Left ventricle myocardium superior (tissue), 1 donor: ENCODE measurements around the gene NAIF1. TPM values are rescaled to one million over a fixed set of nuclear protein-coding genes. Genes with fewer than 3 reads are reported as not detected.
"Not testable (repeated sequence)": the region's sequence is repeated elsewhere in the genome, so short reads cannot be mapped to it uniquely, and the experiment has no call there.

Experiments used
- ATAC-seq: fragments of 200-7000 bp; cut with Tn5 transposase; one replicate; pipeline ENCODE4 v1.9.1; 2020; ENCODE audit warnings: mild to moderate bottlenecking, moderate library complexity
- DNase-seq: peaks from one replicate; pipeline ENCODE4 v3.0.0-alpha.2; 2020
- intact Hi-C: fragments of 100-400 bp; cut with micrococcal nuclease; formaldehyde crosslinking; loops from one replicate; pipeline ENCODE4 v1.11.0; 2022
- total RNA-seq: library from RNA; stranded (reverse); fragmentation: NEBNext Ultra II Directional; extraction: Animal tissue kit (Norgen Biotek cat#: 25700); gene quantifications from one replicate; pipeline ENCODE4 v1.2.1, GENCODE V29; 2021
- donor health status: DM: no; HTN: yes; CAD: no; lungs with severe emphysema.

Gene NAIF1
- total RNA-seq, 1 donor from 2014 or later: 4.7 TPM

- DNase-seq, intact Hi-C loops, ATAC-seq: not testable (repeated sequence)
Measured at GRCh38 chr9:128045409-128045808, 21.7 kb downstream of the NAIF1 start.

- DNase-seq: no peak
- intact Hi-C loops: no loop called here
- ATAC-seq: no peak
Measured at GRCh38 chr9:128043467-128043868, 23.7 kb downstream of the NAIF1 start.

GRCh38 chr9:128042043-128042442 is 25.1 kb downstream of the NAIF1 start:
- DNase-seq (no peak), ATAC-seq (no peak)
- intact Hi-C loops: no loop called here

- intact Hi-C loops, DNase-seq, ATAC-seq: not testable (repeated sequence)
Measured at GRCh38 chr9:128040783-128041182, 26.3 kb downstream of the NAIF1 start.

- ATAC-seq, DNase-seq, intact Hi-C loops: not testable (repeated sequence)
Measured at GRCh38 chr9:128036522-128036921, 30.6 kb downstream of the NAIF1 start.

GRCh38 chr9:128034821-128035652 is 32.1 kb downstream of the NAIF1 start:
- intact Hi-C loops: loop anchor here (5.0 kb wide), 1 partner anchor 98 kb away; the partner anchor contains the start of gene DPM2
- peak; percentile 96 for ATAC-seq
- DNase-seq: peak; percentile 68

GRCh38 chr9:128033609-128034008 is 33.5 kb downstream of the NAIF1 start:
- intact Hi-C loops: loop anchor here (5.0 kb wide), 1 partner anchor 96 kb away; the partner anchor contains the start of gene DPM2
- DNase-seq: no peak
- ATAC-seq: no peak

GRCh38 chr9:128027705-128028104 is 39.4 kb downstream of the NAIF1 start:
- no peak for DNase-seq
- ATAC-seq: no peak
- intact Hi-C loops: no loop called here

- ATAC-seq: no peak
- DNase-seq: no peak
- intact Hi-C loops: no loop called here
Measured at GRCh38 chr9:128026773-128027541, 40.2 kb downstream of the NAIF1 start.

GRCh38 chr9:128026255-128026772 is 40.8 kb downstream of the NAIF1 start:
- intact Hi-C loops: no loop called here

GRCh38 chr9:128025736-128026135 is 41.4 kb downstream of the NAIF1 start:
- intact Hi-C loops: no loop called here
- DNase-seq (no peak), ATAC-seq (no peak)

More at GRCh38 chr9:128026255-128026772, 40.8 kb downstream of the NAIF1 start:
- ATAC-seq (peak; percentile 21), DNase-seq (no peak)

GRCh38 chr9:128024761-128025308 is 42.3 kb downstream of the NAIF1 start:
- DNase-seq (no peak), ATAC-seq (no peak)
- intact Hi-C loops: no loop called here

GRCh38 chr9:128023671-128024070 is 43.4 kb downstream of the NAIF1 start:
- ATAC-seq, intact Hi-C loops, DNase-seq: not testable (repeated sequence)

- ATAC-seq (no peak), DNase-seq (no peak)
- intact Hi-C loops: no loop called here
Measured at GRCh38 chr9:128022886-128023285, 44.2 kb downstream of the NAIF1 start.

- DNase-seq (no peak), ATAC-seq (no peak)
- intact Hi-C loops: no loop called here
Measured at GRCh38 chr9:128021098-128021497, 46.0 kb downstream of the NAIF1 start.

- ATAC-seq: no peak
- intact Hi-C loops: no loop called here
Measured at GRCh38 chr9:128020692-128021091, 46.4 kb downstream of the NAIF1 start.

GRCh38 chr9:128015696-128016095 is 51.4 kb downstream of the NAIF1 start:
- DNase-seq: no peak
- intact Hi-C loops: no loop called here
- ATAC-seq: no peak

More at GRCh38 chr9:128020692-128021091, 46.4 kb downstream of the NAIF1 start:
- no peak for DNase-seq
